HepG2 (cell line): ENCODE results near the gene TTLL6. TPM values are rescaled to one million over a fixed set of nuclear protein-coding genes. Genes with fewer than 3 reads are reported as not detected.

Experiments
- ATAC-seq: fragments of 200-7000 bp; cut with Tn5 transposase; 3 replicates; pipeline ENCODE4 v1.9.1; 2020; ENCODE audit warnings: mild to moderate bottlenecking, moderate library complexity
- BruUV-seq: library from RNA; stranded (reverse); fragments of 400-500 nt; replicated peaks from 2 replicates; lab custom pipeline; 2021; lab: Mats Ljungman, UMichigan
- CTCF ChIA-PET: fragments of 300-600 bp; formaldehyde crosslinking; extraction: SDS; loops from one replicate; lab custom pipeline; 2021; ENCODE audit warnings: low total read pairs, inconsistent platforms, low intra/inter-chr PET ratio; lab: Yijun Ruan, JAX
- POLR2A ChIA-PET: fragments of 350-600 bp; sonication (Branson Sonifier 250); formaldehyde crosslinking; loops from one replicate; lab custom pipeline; 2020; ENCODE audit warnings: antibody characterized with exemption, inconsistent platforms; lab: Yijun Ruan, JAX
- DNase-seq: peaks from one replicate; pipeline ENCODE4 v3.0.0-alpha.2; 2015; ENCODE audit warnings: low spot score
- FAIRE-seq: peaks from 3 replicates; lab custom pipeline; 2011; peaks lifted over from hg19 to GRCh38; lab: Jason Lieb, UNC
- H2AFZ ChIP-seq: one replicate; pipeline ENCODE4 v1.6.1; 2011; ENCODE audit warnings: low read length, inconsistent platforms
- H3K27ac ChIP-seq: fragments of 300-600 bp; 3 replicates; pipeline ENCODE4 v1.8.0; 2011; ENCODE audit warnings: mixed run types, mild to moderate bottlenecking, mixed read lengths, low read length, inconsistent platforms; ENCODE audit not compliant: insufficient read depth; ENCODE audit errors: extremely low read length
- H3K27me3 ChIP-seq, 2 experiments: fragments of 200-600 bp in 1 of 2; 2 replicates in 1 of 2; 3 replicates in 1 of 2; pipeline versions ENCODE4 v1.6.0 to v1.8.0; 2011; ENCODE audit warnings: low read length in 2 of 2, mild to moderate bottlenecking in 2 of 2, moderate library complexity in 2 of 2, inconsistent platforms in 1 of 2; ENCODE audit not compliant: insufficient read depth in 2 of 2, control insufficient read depth in 1 of 2
- H3K36me3 ChIP-seq, 2 experiments: fragments of 200-600 bp in 1 of 2; replicated peaks in 1 of 2; 2 replicates in 1 of 2; 3 replicates in 1 of 2; pipeline versions ENCODE4 v1.5.1 to v1.8.0; 2011; ENCODE audit warnings: low read length in 2 of 2, inconsistent platforms in 1 of 2; ENCODE audit not compliant: insufficient read depth in 2 of 2, control insufficient read depth in 1 of 2
- H3K4me1 ChIP-seq: 2 replicates; pipeline ENCODE4 v1.5.1; 2012; ENCODE audit warnings: low read length, inconsistent platforms; ENCODE audit not compliant: insufficient read depth
- H3K4me2 ChIP-seq: 2 replicates; pipeline ENCODE4 v1.6.0; 2011; ENCODE audit warnings: low read depth, low read length, inconsistent platforms
- H3K4me3 ChIP-seq, 3 experiments: fragments of 200-600 bp in 1 of 3; sonication (generic), shearing (Covaris generic) in 1 of 3; replicated peaks in 1 of 3; 2 replicates each; pipeline ENCODE4 v1.5.1; 2011 to 2016; ENCODE audit warnings: low read length in 3 of 3, inconsistent platforms in 2 of 3, low read depth in 2 of 3, mild to moderate bottlenecking in 2 of 3, control low read depth in 1 of 3, mixed read lengths in 1 of 3; ENCODE audit not compliant: insufficient read depth in 1 of 3
- H3K79me2 ChIP-seq: one replicate; pipeline ENCODE4 v1.6.1; 2011; ENCODE audit warnings: low read length, inconsistent platforms; ENCODE audit not compliant: insufficient read depth
- H3K9ac ChIP-seq: 2 replicates; pipeline ENCODE4 v1.6.0; 2011; ENCODE audit warnings: mild to moderate bottlenecking, low read depth, low read length, inconsistent platforms; ENCODE audit not compliant: insufficient read depth
- H3K9me3 ChIP-seq: 2 replicates; pipeline ENCODE4 v1.5.1; 2012; ENCODE audit warnings: mild to moderate bottlenecking, low read length
- H4K20me1 ChIP-seq: 2 replicates; pipeline ENCODE4 v1.6.0; 2011; ENCODE audit warnings: inconsistent platforms, mild to moderate bottlenecking, low read length, moderate library complexity; ENCODE audit not compliant: insufficient read depth
- AGO2 ChIP-seq: fragments of 200-400 bp; formaldehyde crosslinking; optimal IDR thresholded peaks from 2 replicates; pipeline ENCODE3; 2017; ENCODE audit warnings: mild to moderate bottlenecking, low read depth, low read length, moderate library complexity
- CHD2 ChIP-seq: IDR thresholded peaks from 2 replicates; pipeline ENCODE4 v1.6.1; 2011; ENCODE audit warnings: low read depth, low read length, improper control_type of control experiment
- EED ChIP-seq: sonication (generic); formaldehyde crosslinking; IDR thresholded peaks from 2 replicates; pipeline ENCODE4 v1.5.0; 2020; ENCODE audit warnings: mild to moderate bottlenecking, missing genetic modification reagents
- EZH2 ChIP-seq: conservative IDR thresholded peaks from 2 replicates; pipeline ENCODE4 v1.6.1; 2012; ENCODE audit warnings: mild to moderate bottlenecking, low read depth, low read length, moderate library complexity
- FOSL2 ChIP-seq: sonication (generic); formaldehyde crosslinking; IDR thresholded peaks from 2 replicates; pipeline ENCODE4 v1.4.0; 2020; ENCODE audit warnings: missing genetic modification reagents
- GATAD2A ChIP-seq: IDR thresholded peaks from 2 replicates; pipeline ENCODE4 v1.6.1; 2016
- HNRNPLL ChIP-seq: fragments of 200-400 bp; formaldehyde crosslinking; IDR thresholded peaks from 2 replicates; pipeline ENCODE4 v1.6.1; 2017; ENCODE audit warnings: mild to moderate bottlenecking, low read depth, low read length; ENCODE audit not compliant: poor library complexity, severe bottlenecking
- MED1 ChIP-seq: sonication (generic); formaldehyde crosslinking; IDR thresholded peaks from 2 replicates; pipeline ENCODE4 v1.4.0; 2020; ENCODE audit warnings: missing genetic modification reagents
- NCOA1 ChIP-seq: sonication (generic); formaldehyde crosslinking; IDR thresholded peaks from 2 replicates; pipeline ENCODE4 v1.9.0; 2021; ENCODE audit warnings: missing genetic modification reagents
- ZFP36L2 ChIP-seq: sonication (generic); formaldehyde crosslinking; IDR thresholded peaks from 2 replicates; pipeline ENCODE4 v1.4.0; 2020; ENCODE audit warnings: missing genetic modification reagents
- ZNF329 ChIP-seq: sonication (generic); formaldehyde crosslinking; IDR thresholded peaks from 2 replicates; pipeline ENCODE4 v1.9.0; 2021; ENCODE audit warnings: low read depth, mild to moderate bottlenecking, missing genetic modification reagents
- ZNF333 ChIP-seq: sonication (generic); formaldehyde crosslinking; IDR thresholded peaks from 2 replicates; pipeline ENCODE4 v1.4.0; 2020; ENCODE audit warnings: mild to moderate bottlenecking, missing genetic modification reagents, borderline replicate concordance
- ZNF629 ChIP-seq: sonication (generic); formaldehyde crosslinking; conservative IDR thresholded peaks from 2 replicates; pipeline ENCODE4 v1.5.0; 2020; ENCODE audit warnings: missing genetic modification reagents
- ZSCAN9 ChIP-seq: IDR thresholded peaks from 2 replicates; pipeline ENCODE4 v1.6.1; 2016; ENCODE audit warnings: borderline replicate concordance
- WGBS: methylation state at CpG from one replicate; pipeline ENCODE4 v1.1.6; 2017; ENCODE audit warnings: low lambda C conversion rate; 5-methylcytosine and 5-hydroxymethylcytosine counted together
- in situ Hi-C: cut with HindIII; loops from 2 replicates; pipeline ENCODE4 v1.10.0; 2017; ENCODE audit warnings: low pct_unique_long_range_greater_than_20kb; ENCODE audit not compliant: extremely low pct_ligation_motif_present
- intact Hi-C: fragments of 100-400 bp; cut with micrococcal nuclease; formaldehyde crosslinking; loops from one replicate; pipeline ENCODE4 v1.10.0; 2022; ENCODE audit not compliant: unreplicated experiment
- polyA plus RNA-seq, 8 experiments: library from polyadenylated mRNA; depleted of rRNA in 3 of 8; stranded (reverse) in 7 of 8; unstranded in 1 of 8; fragments of >200 nt; fragmentation: Illumina TruSeq in 4 of 8; extraction: Trizol in 4 of 8; gene quantifications; 2 replicates each; pipeline versions ENCODE4 v1.2.1 to v1.2.3, GENCODE V29; 2011 to 2016; ENCODE audit warnings: low read depth in 4 of 8, missing spikeins in 1 of 8, mixed read lengths in 1 of 8; ENCODE audit not compliant: insufficient read depth in 1 of 8
- total RNA-seq, 5 experiments: library from RNA; depleted of rRNA; stranded (reverse); fragments of >200 nt; fragmentation: Illumina TruSeq; extraction: Trizol; gene quantifications; 2 replicates each; pipeline ENCODE4 v1.2.3, GENCODE V29; 2016; ENCODE audit warnings: low read depth in 1 of 5
- TF ChIP-seq, protein P1 (sequence below): sonication (generic); formaldehyde crosslinking; IDR thresholded peaks from 2 replicates; pipeline ENCODE4 v1.5.1; 2020; ENCODE audit warnings: missing genetic modification reagents, mild to moderate bottlenecking, borderline replicate concordance
- TF ChIP-seq, protein P2 (sequence below): sonication (generic); formaldehyde crosslinking; IDR thresholded peaks from 2 replicates; pipeline ENCODE4 v1.5.1; 2020; ENCODE audit warnings: mild to moderate bottlenecking, missing genetic modification reagents, moderate library complexity
- TF ChIP-seq, protein P3 (sequence below): sonication (generic); formaldehyde crosslinking; IDR thresholded peaks from 2 replicates; pipeline ENCODE4 v1.5.0; 2020; ENCODE audit warnings: mild to moderate bottlenecking, missing genetic modification reagents

TTLL6 gene
- total and polyA plus RNA-seq, 2 of the 13 experiments (the other 11 are each of a cell fraction or from before 2014, with no cell fraction given) = 0.04 to 0.08 TPM

DNA sequence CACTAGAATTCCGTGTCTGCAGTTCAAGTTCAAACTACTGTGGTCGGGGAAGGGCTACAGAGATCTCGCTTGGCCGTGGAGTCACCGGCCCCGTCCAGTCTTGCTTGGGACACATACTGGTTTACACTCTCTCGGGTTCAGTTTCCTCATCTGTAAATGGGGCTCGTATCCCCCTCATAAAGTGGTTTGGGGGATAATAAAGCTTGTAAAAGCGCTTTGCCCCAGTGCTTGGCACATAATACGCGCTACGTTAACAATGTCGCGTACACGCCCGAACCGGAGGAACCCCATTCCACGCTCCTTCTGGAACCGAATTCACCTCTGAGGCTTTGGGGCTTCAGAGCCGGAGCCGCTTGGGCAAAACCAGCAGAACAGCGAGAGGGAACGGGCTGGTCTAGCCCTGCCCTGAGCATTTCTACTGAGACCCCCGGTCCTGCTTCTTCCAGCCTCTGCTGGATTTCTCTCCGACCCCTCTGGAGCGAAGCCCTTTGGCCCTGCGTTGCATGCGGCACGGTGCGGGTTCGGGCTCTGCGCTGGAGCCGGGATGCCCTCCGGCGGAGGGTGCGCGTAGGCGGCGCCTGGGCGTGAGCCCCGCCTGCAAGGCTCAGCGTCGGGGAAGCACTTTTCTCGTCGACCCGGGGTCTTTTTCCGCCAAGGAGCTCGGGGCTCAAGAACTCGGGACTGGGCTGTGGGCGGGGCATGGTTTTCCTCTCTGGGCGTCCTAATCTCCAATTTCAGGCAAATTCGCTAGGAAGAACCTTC, 62.3 kb downstream of the TTLL6 start:
- no TSS peak for BruUV-seq
- H3K4me2 ChIP-seq = 0 out of 2 replicates have a peak overlapping the region, but pooled peaks have one; percentile 6
- ATAC-seq (peak; percentile 51), DNase-seq (no peak), FAIRE-seq (no peak)
- peaks cover 40 to 84% of the 10 kb centered on the region in 2 experiments for H3K27me3 ChIP-seq
- no peaks in the 10 kb centered on the region for H3K4me1 ChIP-seq
- no peak overlapping the region for H3K27ac ChIP-seq
- no peaks in the 10 kb centered on the region for H3K36me3 ChIP-seq
- CTCF ChIA-PET = no interaction called here
- H3K79me2 ChIP-seq = no peaks in the 10 kb centered on the region
- H3K9ac ChIP-seq = no peak overlapping the region
- in situ Hi-C loops (no loop called here), intact Hi-C loops (no loop called here)
- H2AFZ ChIP-seq = no peak overlapping the region
- H4K20me1 ChIP-seq = no peaks in the 10 kb centered on the region
- 38% methylated on average over 25 of the region's 52 CpGs for WGBS
- H3K9me3 ChIP-seq = no peaks in the 10 kb centered on the region
- no peak overlapping the region for H3K4me3 ChIP-seq
- POLR2A ChIA-PET = no interaction called here
- TF ChIP-seq, protein P1, sequence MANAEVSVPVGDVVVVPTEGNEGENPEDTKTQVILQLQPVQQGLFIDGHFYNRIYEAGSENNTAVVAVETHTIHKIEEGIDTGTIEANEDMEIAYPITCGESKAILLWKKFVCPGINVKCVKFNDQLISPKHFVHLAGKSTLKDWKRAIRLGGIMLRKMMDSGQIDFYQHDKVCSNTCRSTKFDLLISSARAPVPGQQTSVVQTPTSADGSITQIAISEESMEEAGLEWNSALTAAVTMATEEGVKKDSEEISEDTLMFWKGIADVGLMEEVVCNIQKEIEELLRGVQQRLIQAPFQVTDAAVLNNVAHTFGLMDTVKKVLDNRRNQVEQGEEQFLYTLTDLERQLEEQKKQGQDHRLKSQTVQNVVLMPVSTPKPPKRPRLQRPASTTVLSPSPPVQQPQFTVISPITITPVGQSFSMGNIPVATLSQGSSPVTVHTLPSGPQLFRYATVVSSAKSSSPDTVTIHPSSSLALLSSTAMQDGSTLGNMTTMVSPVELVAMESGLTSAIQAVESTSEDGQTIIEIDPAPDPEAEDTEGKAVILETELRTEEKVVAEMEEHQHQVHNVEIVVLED (CRISPR knock-in tag) = no peak
- TF ChIP-seq GATAD2A (CRISPR knock-in tag) = no peak
- TF ChIP-seq ZSCAN9 = no peak
- TF ChIP-seq AGO2 = no peak
- peak; percentile 70 for TF ChIP-seq HNRNPLL
- no peak for TF ChIP-seq FOSL2
- TF ChIP-seq ZFP36L2 (CRISPR knock-in tag) = no peak
- TF ChIP-seq NCOA1 (CRISPR knock-in tag) = no peak
- TF ChIP-seq ZNF629 (CRISPR knock-in tag) = peak; percentile 37; the same call in 1 of the 2 replicates
- no peak for TF ChIP-seq CHD2
- 0 out of 2 replicates have a peak, but pooled peaks have one; percentile 19 for TF ChIP-seq EED (CRISPR knock-in tag)
- TF ChIP-seq ZNF329 (CRISPR knock-in tag) = no peak
- TF ChIP-seq, protein P2, sequence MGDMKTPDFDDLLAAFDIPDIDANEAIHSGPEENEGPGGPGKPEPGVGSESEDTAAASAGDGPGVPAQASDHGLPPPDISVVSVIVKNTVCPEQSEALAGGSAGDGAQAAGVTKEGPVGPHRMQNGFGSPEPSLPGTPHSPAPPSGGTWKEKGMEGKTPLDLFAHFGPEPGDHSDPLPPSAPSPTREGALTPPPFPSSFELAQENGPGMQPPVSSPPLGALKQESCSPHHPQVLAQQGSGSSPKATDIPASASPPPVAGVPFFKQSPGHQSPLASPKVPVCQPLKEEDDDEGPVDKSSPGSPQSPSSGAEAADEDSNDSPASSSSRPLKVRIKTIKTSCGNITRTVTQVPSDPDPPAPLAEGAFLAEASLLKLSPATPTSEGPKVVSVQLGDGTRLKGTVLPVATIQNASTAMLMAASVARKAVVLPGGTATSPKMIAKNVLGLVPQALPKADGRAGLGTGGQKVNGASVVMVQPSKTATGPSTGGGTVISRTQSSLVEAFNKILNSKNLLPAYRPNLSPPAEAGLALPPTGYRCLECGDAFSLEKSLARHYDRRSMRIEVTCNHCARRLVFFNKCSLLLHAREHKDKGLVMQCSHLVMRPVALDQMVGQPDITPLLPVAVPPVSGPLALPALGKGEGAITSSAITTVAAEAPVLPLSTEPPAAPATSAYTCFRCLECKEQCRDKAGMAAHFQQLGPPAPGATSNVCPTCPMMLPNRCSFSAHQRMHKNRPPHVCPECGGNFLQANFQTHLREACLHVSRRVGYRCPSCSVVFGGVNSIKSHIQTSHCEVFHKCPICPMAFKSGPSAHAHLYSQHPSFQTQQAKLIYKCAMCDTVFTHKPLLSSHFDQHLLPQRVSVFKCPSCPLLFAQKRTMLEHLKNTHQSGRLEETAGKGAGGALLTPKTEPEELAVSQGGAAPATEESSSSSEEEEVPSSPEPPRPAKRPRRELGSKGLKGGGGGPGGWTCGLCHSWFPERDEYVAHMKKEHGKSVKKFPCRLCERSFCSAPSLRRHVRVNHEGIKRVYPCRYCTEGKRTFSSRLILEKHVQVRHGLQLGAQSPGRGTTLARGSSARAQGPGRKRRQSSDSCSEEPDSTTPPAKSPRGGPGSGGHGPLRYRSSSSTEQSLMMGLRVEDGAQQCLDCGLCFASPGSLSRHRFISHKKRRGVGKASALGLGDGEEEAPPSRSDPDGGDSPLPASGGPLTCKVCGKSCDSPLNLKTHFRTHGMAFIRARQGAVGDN = 0 out of 2 replicates have a peak, but pooled peaks have one; percentile 7
- TF ChIP-seq, protein P3, sequence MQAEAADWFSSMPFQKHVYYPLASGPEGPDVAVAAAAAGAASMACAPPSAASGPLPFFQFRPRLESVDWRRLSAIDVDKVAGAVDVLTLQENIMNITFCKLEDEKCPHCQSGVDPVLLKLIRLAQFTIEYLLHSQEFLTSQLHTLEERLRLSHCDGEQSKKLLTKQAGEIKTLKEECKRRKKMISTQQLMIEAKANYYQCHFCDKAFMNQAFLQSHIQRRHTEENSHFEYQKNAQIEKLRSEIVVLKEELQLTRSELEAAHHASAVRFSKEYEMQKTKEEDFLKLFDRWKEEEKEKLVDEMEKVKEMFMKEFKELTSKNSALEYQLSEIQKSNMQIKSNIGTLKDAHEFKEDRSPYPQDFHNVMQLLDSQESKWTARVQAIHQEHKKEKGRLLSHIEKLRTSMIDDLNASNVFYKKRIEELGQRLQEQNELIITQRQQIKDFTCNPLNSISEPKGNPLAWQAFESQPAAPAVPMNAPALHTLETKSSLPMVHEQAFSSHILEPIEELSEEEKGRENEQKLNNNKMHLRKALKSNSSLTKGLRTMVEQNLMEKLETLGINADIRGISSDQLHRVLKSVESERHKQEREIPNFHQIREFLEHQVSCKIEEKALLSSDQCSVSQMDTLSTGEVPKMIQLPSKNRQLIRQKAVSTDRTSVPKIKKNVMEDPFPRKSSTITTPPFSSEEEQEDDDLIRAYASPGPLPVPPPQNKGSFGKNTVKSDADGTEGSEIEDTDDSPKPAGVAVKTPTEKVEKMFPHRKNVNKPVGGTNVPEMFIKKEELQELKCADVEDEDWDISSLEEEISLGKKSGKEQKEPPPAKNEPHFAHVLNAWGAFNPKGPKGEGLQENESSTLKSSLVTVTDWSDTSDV = no peak
- no peak for TF ChIP-seq MED1
- peak; percentile 97; the same call in 1 of the 2 replicates for TF ChIP-seq EZH2
- no peak for TF ChIP-seq ZNF333
